B cell (primary cell): ENCODE results near the gene RNFT2.

ENCODE experiments used
- CTCF ChIP-seq: fragments of 200-600 bp; IDR thresholded peaks from one replicate; pipeline ENCODE4 v1.8.0; 2022; ENCODE audit warnings: antibody characterized with exemption, mild to moderate bottlenecking
- EZH2 ChIP-seq: IDR thresholded peaks from 2 replicates; pipeline ENCODE4 v1.6.1; 2012; ENCODE audit warnings: borderline replicate concordance, low read depth, mild to moderate bottlenecking, moderate library complexity, low read length; ENCODE audit not compliant: insufficient read depth, poor library complexity, severe bottlenecking

- no peak for TF ChIP-seq EZH2
- no peak for TF ChIP-seq CTCF
Measured at GRCh38 chr12:116780942-116781341, 42.8 kb downstream of the RNFT2 start.
